H9 (cell line): ENCODE results near the gene TSNAXIP1. TPM values are rescaled to one million over a fixed set of nuclear protein-coding genes. Genes with fewer than 3 reads are reported as not detected.

Experiments used
- DNase-seq: peaks from one replicate; pipeline ENCODE4 v3.0.0-alpha.2; 2017
- H2AFZ ChIP-seq: one replicate; pipeline ENCODE4 v1.6.1; 2013; ENCODE audit warnings: mild to moderate bottlenecking, low read length, control low read depth, moderate library complexity
- H2AK5ac ChIP-seq: 2 replicates; pipeline ENCODE4 v1.6.1; 2013; ENCODE audit warnings: low read length, control low read depth, mixed read lengths; ENCODE audit not compliant: insufficient read length
- H2BK120ac ChIP-seq: one replicate; pipeline ENCODE4 v1.6.1; 2013; ENCODE audit warnings: low read depth, mild to moderate bottlenecking, low read length, control low read depth, inconsistent platforms; ENCODE audit not compliant: poor library complexity, severe bottlenecking
- H2BK12ac ChIP-seq: 2 replicates; pipeline ENCODE4 v1.6.1; 2013; ENCODE audit warnings: low read length, control low read depth, mixed read lengths, low read depth; ENCODE audit not compliant: insufficient read length
- H2BK15ac ChIP-seq: 2 replicates; pipeline ENCODE4 v1.6.1; 2013; ENCODE audit warnings: low read depth, low read length, control low read depth
- H2BK20ac ChIP-seq: one replicate; pipeline ENCODE4 v1.6.1; 2013; ENCODE audit warnings: low read depth, mild to moderate bottlenecking, low read length, control low read depth, inconsistent platforms; ENCODE audit not compliant: poor library complexity, severe bottlenecking
- H2BK5ac ChIP-seq: 2 replicates; pipeline ENCODE4 v1.6.1; 2013; ENCODE audit warnings: low read length, control low read depth, mixed read lengths; ENCODE audit not compliant: insufficient read length
- H3K14ac ChIP-seq: 2 replicates; pipeline ENCODE4 v1.6.1; 2013; ENCODE audit warnings: low read length, control low read depth; ENCODE audit not compliant: insufficient read depth
- H3K18ac ChIP-seq: 2 replicates; pipeline ENCODE4 v1.6.1; 2013; ENCODE audit warnings: low read depth, mild to moderate bottlenecking, mixed read lengths, low read length, control low read depth; ENCODE audit not compliant: insufficient read length
- H3K23ac ChIP-seq: 2 replicates; pipeline ENCODE4 v1.6.1; 2013; ENCODE audit warnings: low read length, control low read depth, mixed read lengths, low read depth; ENCODE audit not compliant: insufficient read length
- H3K23me2 ChIP-seq: 2 replicates; pipeline ENCODE4 v1.6.1; 2013; ENCODE audit warnings: low read depth, mild to moderate bottlenecking, mixed read lengths, low read length, control low read depth; ENCODE audit not compliant: insufficient read length, poor library complexity, severe bottlenecking
- H3K27ac ChIP-seq: 2 replicates; pipeline ENCODE4 v1.5.1; 2013; ENCODE audit warnings: low read length, control low read depth, mixed read lengths, low read depth; ENCODE audit not compliant: insufficient read length
- H3K27me3 ChIP-seq: 2 replicates; pipeline ENCODE4 v1.6.1; 2013; ENCODE audit warnings: low read length, control low read depth, inconsistent platforms; ENCODE audit not compliant: insufficient read depth
- H3K4ac ChIP-seq: 2 replicates; pipeline ENCODE4 v1.6.1; 2013; ENCODE audit warnings: low read depth, mild to moderate bottlenecking, control low read depth, inconsistent platforms, low read length, moderate library complexity
- H3K4me1 ChIP-seq: 2 replicates; pipeline ENCODE4 v1.6.1; 2013; ENCODE audit warnings: low read length, control low read depth, inconsistent platforms; ENCODE audit not compliant: insufficient read depth
- H3K4me2 ChIP-seq: 2 replicates; pipeline ENCODE4 v1.6.1; 2013; ENCODE audit warnings: low read length, control low read depth, mixed read lengths; ENCODE audit not compliant: insufficient read length, insufficient read depth
- H3K56ac ChIP-seq: 2 replicates; pipeline ENCODE4 v1.6.1; 2013; ENCODE audit warnings: low read depth, mild to moderate bottlenecking, mixed read lengths, low read length, control low read depth; ENCODE audit not compliant: insufficient read length
- H3K79me1 ChIP-seq: 2 replicates; pipeline ENCODE4 v1.6.1; 2013; ENCODE audit warnings: low read depth, mild to moderate bottlenecking, moderate library complexity, low read length, control low read depth, inconsistent platforms; ENCODE audit not compliant: insufficient read depth, poor library complexity, severe bottlenecking
- H3K79me2 ChIP-seq: 2 replicates; pipeline ENCODE4 v1.6.1; 2013; ENCODE audit warnings: low read length, control low read depth, inconsistent platforms; ENCODE audit not compliant: insufficient read depth
- H3K9ac ChIP-seq: 2 replicates; pipeline ENCODE4 v1.6.1; 2013; ENCODE audit warnings: low read length, control low read depth, mixed read lengths; ENCODE audit not compliant: insufficient read length; ENCODE audit errors: extremely low read depth
- H3K9me3 ChIP-seq: one replicate; pipeline ENCODE4 v1.6.1; 2013; ENCODE audit warnings: low read depth, low read length, inconsistent platforms; ENCODE audit not compliant: control insufficient read depth
- H3T11ph ChIP-seq: one replicate; pipeline ENCODE4 v1.6.1; 2013; ENCODE audit warnings: mild to moderate bottlenecking, low read length, control low read depth, inconsistent platforms
- H4K20me1 ChIP-seq: one replicate; pipeline ENCODE4 v1.6.1; 2013; ENCODE audit not compliant: control insufficient read depth, insufficient read length, insufficient read depth
- H4K5ac ChIP-seq: 2 replicates; pipeline ENCODE4 v1.6.1; 2013; ENCODE audit warnings: low read depth, mild to moderate bottlenecking, mixed read lengths, low read length, control low read depth; ENCODE audit not compliant: insufficient read length
- H4K8ac ChIP-seq: replicated peaks from 2 replicates; pipeline ENCODE4 v1.6.1; 2013; ENCODE audit warnings: low read length, control low read depth, mixed read lengths, low read depth; ENCODE audit not compliant: insufficient read length
- H4K91ac ChIP-seq: 2 replicates; pipeline ENCODE4 v1.6.1; 2013; ENCODE audit warnings: low read depth, mild to moderate bottlenecking, moderate library complexity, mixed read lengths, low read length, control low read depth; ENCODE audit not compliant: insufficient read length
- H3K27ac Mint-ChIP-seq, 3 experiments: 2 replicates in 2 of 3; 3 replicates in 1 of 3; pipeline ENCODE4 v1.8.0; 2020 to 2021; ENCODE audit warnings: mixed read lengths in 3 of 3, mild to moderate bottlenecking in 1 of 3, moderate library complexity in 1 of 3
- H3K27me3 Mint-ChIP-seq: 2 replicates; pipeline ENCODE4 v1.8.0; 2021; ENCODE audit warnings: low read depth, mild to moderate bottlenecking, moderate library complexity, mixed read lengths
- H3K36me3 Mint-ChIP-seq, 3 experiments: 2 replicates in 2 of 3; 3 replicates in 1 of 3; pipeline ENCODE4 v1.8.0; 2020 to 2021; ENCODE audit warnings: low read depth in 3 of 3, mixed read lengths in 3 of 3; ENCODE audit not compliant: insufficient read depth in 1 of 3
- H3K4me1 Mint-ChIP-seq, 2 experiments: 2 replicates each; pipeline ENCODE4 v1.8.0; 2020; ENCODE audit warnings: mixed read lengths in 2 of 2
- H3K4me3 Mint-ChIP-seq, 2 experiments: 2 replicates in 1 of 2; 3 replicates in 1 of 2; pipeline ENCODE4 v1.8.0; 2020 to 2021; ENCODE audit warnings: mild to moderate bottlenecking in 2 of 2, mixed read lengths in 2 of 2, moderate library complexity in 1 of 2
- H3K9me3 Mint-ChIP-seq, 2 experiments: 2 replicates in 1 of 2; 3 replicates in 1 of 2; pipeline ENCODE4 v1.8.0; 2020; ENCODE audit warnings: mild to moderate bottlenecking in 2 of 2, mixed read lengths in 2 of 2, moderate library complexity in 1 of 2
- WGBS: extraction: QIAGEN DNeasy Blood & Tissue Kit; methylation state at CpG from one replicate; pipeline ENCODE4 v1.1.7; 2013; ENCODE audit warnings: missing lambda C conversion rate, low lambda C conversion rate, mixed read lengths; ENCODE audit not compliant: insufficient read length; ENCODE audit errors: extremely low coverage; 5-methylcytosine and 5-hydroxymethylcytosine counted together
- total RNA-seq: library from RNA; stranded (reverse); gene quantifications from 2 replicates; pipeline ENCODE4 v1.2.1, GENCODE V29; 2021
- TF ChIP-seq, protein P1 (sequence below): fragments of 200-600 bp; sonication (generic); conservative IDR thresholded peaks from 3 replicates; pipeline ENCODE4 v1.8.0; 2021; ENCODE audit warnings: antibody characterized with exemption, mild to moderate bottlenecking

The TSNAXIP1 gene
- total RNA-seq, 1 experiment from 2014 or later, result 1.3 TPM

DNA sequence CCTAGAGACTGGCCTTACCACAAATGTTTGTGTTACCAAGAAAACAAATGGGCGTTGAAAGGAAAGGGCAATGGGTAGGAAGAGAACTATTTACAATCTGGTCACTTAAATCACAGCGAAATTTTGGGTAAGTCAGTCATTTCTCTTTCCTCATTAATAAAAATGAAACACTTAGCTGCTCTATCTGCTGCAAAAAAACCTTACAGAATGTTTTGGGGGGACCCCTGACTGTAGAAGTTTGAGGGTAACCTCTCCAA is 39.3 kb downstream of the TSNAXIP1 start:
- Histone ChIP-seq H3K4ac (no peak overlapping the region), H2AFZ (no peak overlapping the region), H3K9me3 (no peaks in the 10 kb centered on the region), H4K20me1 (no peaks in the 10 kb centered on the region), H2BK5ac (no peak overlapping the region), H2BK15ac (no peak overlapping the region), H3K18ac (peak overlapping the region; percentile 55), H2BK20ac (no peak overlapping the region), H3K79me2 (peaks cover 20% of the 10 kb centered on the region; the same call in 1 of the 2 replicates), H3K23ac (no peak overlapping the region), H2BK120ac (no peak overlapping the region), H3K27me3 (no peaks in the 10 kb centered on the region), H3K4me1 (peaks cover 10% of the 10 kb centered on the region; the same call in 1 of the 2 replicates), H3K14ac (peak overlapping the region; percentile 81), H3K56ac (no peak overlapping the region), H3K79me1 (no peaks in the 10 kb centered on the region), H3T11ph (no peak overlapping the region), H4K8ac (no peak overlapping the region), H3K9ac (peak overlapping the region; percentile 80), H4K5ac (no peak overlapping the region), H3K27ac (peak overlapping the region; percentile 61), H3K4me2 (peak overlapping the region; percentile 82), H2AK5ac (no peak overlapping the region), H2BK12ac (no peak overlapping the region), H4K91ac (no peak overlapping the region), H3K23me2 (peaks cover 14% of the 10 kb centered on the region)
- peaks cover 0 to 2% of the 10 kb centered on the region in 2 experiments; a peak in 1 of 5 replicates for H3K9me3 Mint-ChIP-seq
- H3K27me3 Mint-ChIP-seq, result no peaks in the 10 kb centered on the region
- no peak for DNase-seq
- no CpG with 5 or more reads among the region's 2 CpGs for WGBS
- peaks cover 11 to 22% (median 14%) of the 10 kb centered on the region in 3 experiments for H3K36me3 Mint-ChIP-seq
- H3K4me3 Mint-ChIP-seq, result peak overlapping the region; percentile 73 to 91
- TF ChIP-seq, protein P1, sequence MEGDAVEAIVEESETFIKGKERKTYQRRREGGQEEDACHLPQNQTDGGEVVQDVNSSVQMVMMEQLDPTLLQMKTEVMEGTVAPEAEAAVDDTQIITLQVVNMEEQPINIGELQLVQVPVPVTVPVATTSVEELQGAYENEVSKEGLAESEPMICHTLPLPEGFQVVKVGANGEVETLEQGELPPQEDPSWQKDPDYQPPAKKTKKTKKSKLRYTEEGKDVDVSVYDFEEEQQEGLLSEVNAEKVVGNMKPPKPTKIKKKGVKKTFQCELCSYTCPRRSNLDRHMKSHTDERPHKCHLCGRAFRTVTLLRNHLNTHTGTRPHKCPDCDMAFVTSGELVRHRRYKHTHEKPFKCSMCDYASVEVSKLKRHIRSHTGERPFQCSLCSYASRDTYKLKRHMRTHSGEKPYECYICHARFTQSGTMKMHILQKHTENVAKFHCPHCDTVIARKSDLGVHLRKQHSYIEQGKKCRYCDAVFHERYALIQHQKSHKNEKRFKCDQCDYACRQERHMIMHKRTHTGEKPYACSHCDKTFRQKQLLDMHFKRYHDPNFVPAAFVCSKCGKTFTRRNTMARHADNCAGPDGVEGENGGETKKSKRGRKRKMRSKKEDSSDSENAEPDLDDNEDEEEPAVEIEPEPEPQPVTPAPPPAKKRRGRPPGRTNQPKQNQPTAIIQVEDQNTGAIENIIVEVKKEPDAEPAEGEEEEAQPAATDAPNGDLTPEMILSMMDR, result no peak
- peaks cover 46 to 50% of the 10 kb centered on the region in 2 experiments for H3K4me1 Mint-ChIP-seq
- peak overlapping the region; percentile 93 to 98 (median 96); a peak in 6 of 7 replicates for H3K27ac Mint-ChIP-seq
